ENCODE data around the gene PNKD. TPM values are rescaled to one million over a fixed set of nuclear protein-coding genes. Genes with fewer than 3 reads are reported as not detected.

Gene PNKD
- total and polyA plus RNA-seq, 4 donors: 45.7 to 101 (median 84.4) TPM

DNA sequence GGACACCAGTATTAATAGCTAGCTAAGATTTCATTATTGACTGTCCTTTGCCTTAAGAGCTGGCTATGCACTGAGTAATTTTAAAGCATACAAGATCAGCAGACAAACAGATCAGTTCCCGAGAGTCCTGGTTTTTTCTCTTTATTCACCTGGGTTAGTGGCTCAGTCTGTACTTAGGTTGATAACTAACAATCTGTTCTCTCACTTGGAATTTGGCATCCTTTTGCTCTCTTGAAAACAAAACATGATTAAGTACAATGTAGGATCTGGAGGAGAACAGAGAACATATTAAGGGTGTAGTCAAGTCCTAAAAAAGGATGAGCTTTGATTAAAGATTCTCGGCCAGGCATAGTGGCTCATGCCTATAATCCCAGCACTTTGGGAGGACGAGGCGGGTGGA, 36.8 kb upstream of the PNKD start:
- Histone ChIP-seq H3K4me3 (ENCODE audit: low read depth, low read length) (no peak overlapping the region), H3K9me3 (ENCODE audit: control insufficient read depth, insufficient read depth, low read length) (no peaks in the 10 kb centered on the region), H3K4me1 (ENCODE audit: control insufficient read depth, insufficient read depth, low read length) (no peaks in the 10 kb centered on the region), H3K27ac (ENCODE audit: low read depth, low read length) (no peak overlapping the region), H3K27me3 (ENCODE audit: control insufficient read depth, insufficient read depth, low read length) (no peaks in the 10 kb centered on the region), H3K36me3 (ENCODE audit: control insufficient read depth, insufficient read depth, low read length) (peaks cover 53% of the 10 kb centered on the region)
- DNase-seq (ENCODE audit: low read depth in 4 of 6, low spot score in 6 of 6): no peak
- 97% methylated on average over 3 of the region's 4 CpGs for WGBS (ENCODE audit: insufficient coverage)

DNA sequence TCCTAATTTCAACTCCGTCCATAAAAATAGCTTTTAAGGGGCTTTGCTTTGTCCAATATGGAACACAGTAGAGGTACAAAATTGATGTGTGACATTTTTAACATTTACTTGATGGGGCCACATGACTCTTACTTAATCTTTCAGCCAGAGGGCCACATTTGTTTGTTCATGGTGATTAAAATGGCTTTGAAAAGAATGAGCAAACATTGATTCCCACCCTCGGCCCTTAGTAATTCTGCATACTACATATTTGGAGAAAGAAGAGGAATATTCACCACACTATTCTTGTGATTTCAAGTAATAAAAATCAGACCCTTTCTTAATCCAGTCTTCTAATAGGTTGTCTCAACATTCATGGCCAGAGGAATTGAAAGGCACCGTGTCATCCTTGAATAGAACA, 35.8 kb upstream of the PNKD start:
- Histone ChIP-seq H3K36me3 (ENCODE audit: control insufficient read depth, insufficient read depth, low read length) (peaks cover 56% of the 10 kb centered on the region), H3K27me3 (ENCODE audit: control insufficient read depth, insufficient read depth, low read length) (no peaks in the 10 kb centered on the region), H3K4me1 (ENCODE audit: control insufficient read depth, insufficient read depth, low read length) (no peaks in the 10 kb centered on the region), H3K27ac (ENCODE audit: low read depth, low read length) (no peak overlapping the region), H3K4me3 (ENCODE audit: low read depth, low read length) (no peak overlapping the region), H3K9me3 (ENCODE audit: control insufficient read depth, insufficient read depth, low read length) (no peaks in the 10 kb centered on the region)
- WGBS (ENCODE audit: insufficient coverage): no CpG with 5 or more reads among the region's 3 CpGs
- no peak for DNase-seq (ENCODE audit: low read depth in 4 of 6, low spot score in 6 of 6)

DNA sequence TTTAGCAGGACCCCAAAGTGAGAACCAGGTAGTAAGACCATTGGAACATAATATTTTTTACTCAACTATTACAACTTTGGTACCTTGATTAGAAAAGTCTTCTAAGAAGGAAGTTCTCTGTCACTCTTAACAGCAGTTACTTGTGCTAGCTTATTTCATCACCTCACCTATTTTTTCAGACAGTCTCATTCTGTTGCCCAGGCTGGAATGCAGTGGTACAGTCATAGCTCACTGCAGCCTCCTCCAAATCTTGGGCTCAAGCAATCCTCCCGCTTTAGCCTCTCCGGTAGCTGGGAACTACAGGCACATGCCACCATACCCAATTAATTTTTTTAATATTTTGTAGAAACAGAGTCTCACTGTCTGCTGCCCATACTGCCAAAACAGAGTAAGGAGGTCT, 35.3 kb upstream of the PNKD start:
- Histone ChIP-seq H3K36me3 (ENCODE audit: control insufficient read depth, insufficient read depth, low read length) (peaks cover 58% of the 10 kb centered on the region), H3K4me3 (ENCODE audit: low read depth, low read length) (no peak overlapping the region)
- no peak for DNase-seq (ENCODE audit: low read depth in 4 of 6, low spot score in 6 of 6)

DNA sequence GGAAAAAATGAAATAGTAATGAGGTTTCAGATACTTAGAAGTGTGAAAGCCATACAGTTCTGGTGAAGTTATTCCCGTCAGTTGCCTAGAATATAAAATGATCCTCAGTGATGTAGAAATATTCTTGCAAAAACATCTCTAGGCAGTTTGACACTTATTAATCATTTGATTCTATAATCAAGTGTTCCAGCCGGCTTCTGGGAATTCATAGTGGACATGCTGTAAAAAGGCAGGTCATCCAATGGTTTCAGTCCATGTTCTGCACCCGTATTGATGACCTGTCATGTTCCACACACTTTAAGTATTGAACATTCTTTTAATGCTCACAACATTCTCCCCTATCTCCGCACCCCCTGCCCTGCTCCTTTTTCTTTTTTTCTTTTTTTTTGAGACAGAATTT, 33.5 kb upstream of the PNKD start:
- no peak overlapping the region for H3K27ac ChIP-seq (ENCODE audit: low read depth, low read length)
- peaks cover 51% of the 10 kb centered on the region for H3K36me3 ChIP-seq (ENCODE audit: control insufficient read depth, insufficient read depth, low read length)
- WGBS (ENCODE audit: insufficient coverage): 96% methylated on average over 2 of the region's 4 CpGs
- DNase-seq (ENCODE audit: low read depth in 4 of 6, low spot score in 6 of 6): no peak
- H3K9me3 ChIP-seq (ENCODE audit: control insufficient read depth, insufficient read depth, low read length): no peaks in the 10 kb centered on the region
- no peak overlapping the region for H3K4me3 ChIP-seq (ENCODE audit: low read depth, low read length)
- H3K4me1 ChIP-seq (ENCODE audit: control insufficient read depth, insufficient read depth, low read length): no peaks in the 10 kb centered on the region
- no peaks in the 10 kb centered on the region for H3K27me3 ChIP-seq (ENCODE audit: control insufficient read depth, insufficient read depth, low read length)

More for the DNA sequence above, 35.3 kb upstream of the PNKD start:
- no peaks in the 10 kb centered on the region for H3K4me1 ChIP-seq (ENCODE audit: control insufficient read depth, insufficient read depth, low read length)
- H3K27ac ChIP-seq (ENCODE audit: low read depth, low read length): no peak overlapping the region
- WGBS (ENCODE audit: insufficient coverage): 100% methylated on average over 2 of the region's 2 CpGs
- H3K9me3 ChIP-seq (ENCODE audit: control insufficient read depth, insufficient read depth, low read length): no peaks in the 10 kb centered on the region
- no peaks in the 10 kb centered on the region for H3K27me3 ChIP-seq (ENCODE audit: control insufficient read depth, insufficient read depth, low read length)

DNA sequence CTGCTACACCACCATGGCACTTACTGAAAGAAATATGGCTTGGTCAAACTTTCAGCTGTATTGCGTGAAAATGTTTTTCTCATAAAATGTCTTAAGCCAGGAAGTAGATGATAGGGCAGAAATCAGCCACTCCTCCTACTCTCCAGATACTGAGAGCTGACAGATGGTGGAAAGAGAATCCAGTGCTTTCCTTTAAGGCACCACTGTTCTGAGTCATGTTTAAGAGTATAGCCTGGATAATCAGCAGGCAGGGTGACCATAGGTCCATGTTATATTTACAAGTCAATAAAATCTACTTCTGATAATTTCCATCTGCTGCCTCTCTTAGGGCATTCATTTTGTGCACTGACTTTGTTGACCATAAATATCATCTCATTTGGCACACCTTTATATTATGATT, 31.4 kb upstream of the PNKD start:
- WGBS (ENCODE audit: insufficient coverage): no CpG with 5 or more reads among the region's 1 CpG

DNA sequence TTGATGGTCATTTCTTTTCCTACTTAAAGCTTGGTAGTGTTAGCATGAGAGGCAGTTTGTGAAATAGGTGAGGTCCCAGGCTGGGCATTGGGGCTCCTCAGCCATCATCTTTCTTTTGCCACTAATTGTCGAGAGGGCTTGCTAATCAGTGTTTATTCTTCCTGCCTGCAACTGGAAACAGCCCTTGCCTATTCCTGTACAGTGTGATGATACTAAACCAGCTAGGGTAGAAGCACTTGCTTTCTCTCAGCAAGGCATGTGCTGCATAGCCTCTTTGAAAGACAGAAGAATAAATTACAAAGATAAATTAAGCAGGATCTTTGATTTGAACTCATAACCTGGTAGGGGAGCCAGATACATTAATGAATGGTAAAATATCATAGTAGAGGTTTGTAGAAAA, 26.1 kb upstream of the PNKD start:
- Histone ChIP-seq H3K27ac (ENCODE audit: low read depth, low read length) (no peak overlapping the region), H3K9me3 (ENCODE audit: control insufficient read depth, insufficient read depth, low read length) (no peaks in the 10 kb centered on the region)
- WGBS (ENCODE audit: insufficient coverage): no CpG with 5 or more reads among the region's 1 CpG

More for the DNA sequence above, 31.4 kb upstream of the PNKD start:
- DNase-seq (ENCODE audit: low read depth in 4 of 6, low spot score in 6 of 6): no peak
- no peaks in the 10 kb centered on the region for H3K27me3 ChIP-seq (ENCODE audit: control insufficient read depth, insufficient read depth, low read length)
- H3K36me3 ChIP-seq (ENCODE audit: control insufficient read depth, insufficient read depth, low read length): peaks cover 41% of the 10 kb centered on the region
- H3K4me1 ChIP-seq (ENCODE audit: control insufficient read depth, insufficient read depth, low read length): no peaks in the 10 kb centered on the region
- no peaks in the 10 kb centered on the region for H3K9me3 ChIP-seq (ENCODE audit: control insufficient read depth, insufficient read depth, low read length)
- no peak overlapping the region for H3K4me3 ChIP-seq (ENCODE audit: low read depth, low read length)
- no peak overlapping the region for H3K27ac ChIP-seq (ENCODE audit: low read depth, low read length)

DNA sequence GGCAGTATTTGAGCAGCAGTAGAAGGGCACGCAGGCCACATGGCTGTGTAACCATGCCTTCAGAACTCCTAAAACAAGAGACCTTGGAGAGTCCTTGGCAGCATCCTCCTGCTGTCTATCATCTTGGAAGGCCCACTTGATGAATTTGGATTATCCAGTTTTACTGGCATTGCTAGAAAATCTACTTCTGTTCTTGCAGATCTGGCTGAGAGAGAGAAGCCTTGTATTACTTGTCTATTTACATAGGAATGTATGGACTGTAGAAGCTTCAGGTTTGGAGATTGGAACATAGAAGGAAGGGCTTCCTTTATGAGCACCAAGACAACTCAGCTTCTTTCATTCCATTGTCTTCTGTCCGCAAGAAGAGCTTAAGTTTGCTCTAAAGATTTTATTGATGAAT, 25.7 kb upstream of the PNKD start:
- peaks cover 60% of the 10 kb centered on the region for H3K36me3 ChIP-seq (ENCODE audit: control insufficient read depth, insufficient read depth, low read length)
- no peaks in the 10 kb centered on the region for H3K4me1 ChIP-seq (ENCODE audit: control insufficient read depth, insufficient read depth, low read length)
- no peak overlapping the region for H3K27ac ChIP-seq (ENCODE audit: low read depth, low read length)
- DNase-seq (ENCODE audit: low read depth in 4 of 6, low spot score in 6 of 6): no peak
- H3K27me3 ChIP-seq (ENCODE audit: control insufficient read depth, insufficient read depth, low read length): no peaks in the 10 kb centered on the region
- no peaks in the 10 kb centered on the region for H3K9me3 ChIP-seq (ENCODE audit: control insufficient read depth, insufficient read depth, low read length)
- H3K4me3 ChIP-seq (ENCODE audit: low read depth, low read length): no peak overlapping the region
- 88% methylated on average over 1 of the region's 2 CpGs for WGBS (ENCODE audit: insufficient coverage)

More for the DNA sequence above, 26.1 kb upstream of the PNKD start:
- Histone ChIP-seq H3K4me3 (ENCODE audit: low read depth, low read length) (no peak overlapping the region), H3K36me3 (ENCODE audit: control insufficient read depth, insufficient read depth, low read length) (peaks cover 60% of the 10 kb centered on the region), H3K4me1 (ENCODE audit: control insufficient read depth, insufficient read depth, low read length) (no peaks in the 10 kb centered on the region), H3K27me3 (ENCODE audit: control insufficient read depth, insufficient read depth, low read length) (no peaks in the 10 kb centered on the region)
- no peak for DNase-seq (ENCODE audit: low read depth in 4 of 6, low spot score in 6 of 6)

DNA sequence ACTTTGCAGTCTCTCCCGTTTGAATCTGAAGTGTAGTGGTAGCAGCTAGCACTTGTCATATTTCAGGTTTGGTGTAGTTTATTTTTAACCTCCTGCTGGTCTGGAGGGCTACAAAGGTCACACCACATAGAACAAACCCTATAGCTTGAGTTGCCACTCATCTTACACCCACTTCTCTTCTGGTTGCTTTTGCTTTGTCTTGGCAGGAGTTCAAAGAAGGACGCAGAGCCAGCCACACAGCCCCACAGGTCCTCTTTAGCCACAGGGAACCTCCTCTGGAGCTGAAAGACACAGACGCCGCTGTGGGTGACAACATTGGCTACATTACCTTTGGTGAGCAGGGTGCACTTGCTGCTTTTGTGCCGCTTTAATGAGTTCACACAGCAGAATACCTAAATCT, 25.1 kb upstream of the PNKD start:
- peaks cover 60% of the 10 kb centered on the region for H3K36me3 ChIP-seq (ENCODE audit: control insufficient read depth, insufficient read depth, low read length)
- WGBS (ENCODE audit: insufficient coverage): 92% methylated on average over 2 of the region's 5 CpGs
- no peak overlapping the region for H3K27ac ChIP-seq (ENCODE audit: low read depth, low read length)

DNA sequence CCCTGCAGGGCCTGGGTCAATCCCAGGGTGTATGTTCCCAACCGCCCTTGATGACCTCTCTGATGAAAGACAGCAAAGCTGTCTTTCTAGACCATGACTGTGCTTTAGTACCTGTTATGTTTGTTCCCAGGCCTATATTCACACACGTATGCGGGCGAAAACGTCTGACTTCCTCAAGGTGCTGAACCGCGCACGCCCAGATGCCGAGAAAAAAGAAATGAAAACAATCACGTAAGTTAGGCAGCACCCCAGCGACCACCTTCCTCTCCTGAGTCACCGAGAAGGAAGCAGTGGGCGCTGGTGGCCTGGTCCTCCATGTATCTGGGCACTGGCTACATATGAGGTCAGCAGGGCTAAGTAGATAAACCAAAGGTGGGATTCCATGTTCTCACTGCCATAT, 20.6 kb upstream of the PNKD start:
- Histone ChIP-seq H3K27ac (ENCODE audit: low read depth, low read length) (no peak overlapping the region), H3K4me3 (ENCODE audit: low read depth, low read length) (no peak overlapping the region), H3K36me3 (ENCODE audit: control insufficient read depth, insufficient read depth, low read length) (peaks cover 90% of the 10 kb centered on the region), H3K27me3 (ENCODE audit: control insufficient read depth, insufficient read depth, low read length) (no peaks in the 10 kb centered on the region), H3K4me1 (ENCODE audit: control insufficient read depth, insufficient read depth, low read length) (no peaks in the 10 kb centered on the region), H3K9me3 (ENCODE audit: control insufficient read depth, insufficient read depth, low read length) (no peaks in the 10 kb centered on the region)
- no peak for DNase-seq (ENCODE audit: low read depth in 4 of 6, low spot score in 6 of 6)
- 95% methylated on average over 13 of the region's 13 CpGs for WGBS (ENCODE audit: insufficient coverage)

More for the DNA sequence above, 25.1 kb upstream of the PNKD start:
- H3K9me3 ChIP-seq (ENCODE audit: control insufficient read depth, insufficient read depth, low read length): no peaks in the 10 kb centered on the region
- H3K4me1 ChIP-seq (ENCODE audit: control insufficient read depth, insufficient read depth, low read length): no peaks in the 10 kb centered on the region
- no peak overlapping the region for H3K4me3 ChIP-seq (ENCODE audit: low read depth, low read length)
- no peaks in the 10 kb centered on the region for H3K27me3 ChIP-seq (ENCODE audit: control insufficient read depth, insufficient read depth, low read length)
- DNase-seq (ENCODE audit: low read depth in 4 of 6, low spot score in 6 of 6): no peak

DNA sequence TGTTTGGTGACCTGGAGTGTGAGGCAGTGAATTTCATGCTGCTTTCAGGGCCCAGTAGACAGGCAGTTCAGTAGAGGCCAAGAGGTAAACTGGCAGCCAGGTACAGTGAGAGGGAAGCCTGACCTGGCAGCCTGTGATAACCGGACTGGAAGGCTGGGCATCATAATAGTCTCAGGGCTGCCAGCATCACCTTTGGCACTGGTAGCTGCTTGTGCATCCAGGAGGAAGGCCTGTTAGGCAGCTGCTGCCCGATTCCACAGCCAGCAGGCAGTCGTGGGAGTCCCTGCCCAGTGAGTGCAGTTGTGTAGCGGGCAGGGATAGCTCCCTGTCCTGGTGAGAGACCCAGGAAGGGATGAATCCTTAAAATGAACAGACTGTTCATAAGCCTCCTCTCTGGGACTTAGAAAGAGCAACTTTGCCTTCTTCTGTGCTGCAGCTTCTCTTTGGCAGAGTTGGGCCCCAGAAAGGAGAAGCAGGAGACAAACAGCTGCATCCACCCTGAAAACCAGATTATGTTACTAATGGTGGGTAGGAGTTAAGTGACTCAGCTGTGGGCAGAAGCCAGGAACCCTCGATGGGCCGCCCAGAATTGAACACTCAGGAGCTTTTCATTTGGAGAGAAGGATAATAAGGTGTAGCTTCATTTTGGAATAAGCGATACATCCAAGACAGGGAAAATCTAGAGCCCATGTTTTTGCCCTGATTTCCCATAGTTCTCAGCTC, 17.6 kb upstream of the PNKD start:
- Histone ChIP-seq H3K27ac (ENCODE audit: low read depth, low read length) (no peak overlapping the region), H3K36me3 (ENCODE audit: control insufficient read depth, insufficient read depth, low read length) (peaks cover 74% of the 10 kb centered on the region), H3K4me3 (ENCODE audit: low read depth, low read length) (no peak overlapping the region), H3K4me1 (ENCODE audit: control insufficient read depth, insufficient read depth, low read length) (no peaks in the 10 kb centered on the region), H3K9me3 (ENCODE audit: control insufficient read depth, insufficient read depth, low read length) (no peaks in the 10 kb centered on the region), H3K27me3 (ENCODE audit: control insufficient read depth, insufficient read depth, low read length) (no peaks in the 10 kb centered on the region)
- 76% methylated on average over 6 of the region's 7 CpGs for whole genome bisulfite sequencing (ENCODE audit: insufficient coverage)
- no peak for DNase-seq (ENCODE audit: low read depth in 4 of 6, low spot score in 6 of 6)
